Hematopoietic multipotent progenitor cell treated with erythropoietin and hydrocortisone succinate and interleukin-3 and kit ligand, for 6 days (in vitro differentiated cells): ENCODE results near the gene SEMA4C.

Source experiments
- DNase-seq: peaks from one replicate; pipeline ENCODE4 v3.0.0-alpha.2; 2015

SEMA4C gene

GRCh38 chr2:96881349-96882195 is 11.7 kb upstream of the SEMA4C start:
- DNase-seq = no peak

DNA sequence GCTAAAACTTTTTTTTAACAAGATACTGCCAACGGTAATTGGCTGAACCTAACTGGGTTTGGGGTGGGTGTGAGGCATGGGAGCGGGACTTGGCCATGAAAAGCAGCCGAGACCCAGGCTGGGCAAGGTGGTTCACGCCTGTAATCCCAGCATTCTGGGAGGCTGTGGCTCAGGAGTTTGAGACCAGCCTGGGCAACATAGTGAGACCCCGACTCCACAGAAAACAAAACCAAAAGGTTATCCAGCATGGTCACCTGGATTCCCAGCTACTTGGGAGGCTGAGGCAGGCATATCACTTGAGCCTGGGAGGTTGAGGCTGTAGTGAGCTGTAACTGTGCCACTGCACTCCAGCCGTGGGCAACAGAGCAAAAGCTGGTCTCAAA is 11.0 kb upstream of the SEMA4C start:
- DNase-seq = no peak

GRCh38 chr2:96879545-96880040 is 9.7 kb upstream of the SEMA4C start:
- no peak for DNase-seq

GRCh38 chr2:96878796-96879544 is 9.1 kb upstream of the SEMA4C start:
- DNase-seq = no peak

- no peak for DNase-seq
These were observed 8.3 kb upstream of the SEMA4C start for GRCh38 chr2:96878171-96878570.

- peak; percentile 78 for DNase-seq
These were observed 7.8 kb upstream of the SEMA4C start for GRCh38 chr2:96877631-96878092.

- DNase-seq = no peak
These were observed 7.2 kb upstream of the SEMA4C start for GRCh38 chr2:96877042-96877451.

DNA sequence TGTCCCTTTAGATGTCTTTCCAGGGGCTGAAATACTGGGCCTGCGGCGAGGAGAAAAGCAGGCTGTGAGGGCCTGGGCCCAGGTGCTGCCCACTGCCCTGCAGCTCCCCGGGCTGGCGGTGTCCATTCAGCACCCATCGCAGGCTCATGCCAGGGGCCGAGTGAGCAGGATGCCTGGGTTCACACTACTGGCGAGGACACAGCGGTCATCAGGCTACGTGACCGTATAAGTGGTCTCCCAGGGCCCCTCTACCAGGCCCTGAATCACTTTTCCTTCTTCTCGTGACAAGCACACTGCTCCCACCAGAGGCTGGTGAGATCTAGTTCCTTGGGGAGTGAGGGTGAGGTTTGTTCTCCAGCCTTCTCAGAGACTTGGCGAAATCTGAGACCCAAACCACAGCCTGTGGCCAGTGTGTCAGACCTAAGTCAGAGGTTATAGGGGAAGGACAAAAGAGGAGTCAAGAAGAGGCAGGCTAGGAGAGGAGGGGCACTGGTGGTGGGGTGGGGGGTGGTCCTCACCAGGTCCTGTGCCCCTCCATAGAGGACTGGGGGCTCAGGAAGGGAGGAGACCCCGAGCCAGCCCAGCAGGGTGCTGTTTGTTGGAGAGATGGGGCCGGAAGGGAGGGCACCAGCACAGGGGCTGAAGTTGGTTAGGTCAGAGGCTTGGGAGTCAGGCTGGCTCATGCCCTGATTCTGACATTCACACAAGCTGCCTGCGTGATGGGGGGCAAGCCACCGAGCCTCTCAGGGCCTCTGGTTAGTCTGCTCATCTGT is 6.6 kb upstream of the SEMA4C start:
- no peak for DNase-seq

DNA sequence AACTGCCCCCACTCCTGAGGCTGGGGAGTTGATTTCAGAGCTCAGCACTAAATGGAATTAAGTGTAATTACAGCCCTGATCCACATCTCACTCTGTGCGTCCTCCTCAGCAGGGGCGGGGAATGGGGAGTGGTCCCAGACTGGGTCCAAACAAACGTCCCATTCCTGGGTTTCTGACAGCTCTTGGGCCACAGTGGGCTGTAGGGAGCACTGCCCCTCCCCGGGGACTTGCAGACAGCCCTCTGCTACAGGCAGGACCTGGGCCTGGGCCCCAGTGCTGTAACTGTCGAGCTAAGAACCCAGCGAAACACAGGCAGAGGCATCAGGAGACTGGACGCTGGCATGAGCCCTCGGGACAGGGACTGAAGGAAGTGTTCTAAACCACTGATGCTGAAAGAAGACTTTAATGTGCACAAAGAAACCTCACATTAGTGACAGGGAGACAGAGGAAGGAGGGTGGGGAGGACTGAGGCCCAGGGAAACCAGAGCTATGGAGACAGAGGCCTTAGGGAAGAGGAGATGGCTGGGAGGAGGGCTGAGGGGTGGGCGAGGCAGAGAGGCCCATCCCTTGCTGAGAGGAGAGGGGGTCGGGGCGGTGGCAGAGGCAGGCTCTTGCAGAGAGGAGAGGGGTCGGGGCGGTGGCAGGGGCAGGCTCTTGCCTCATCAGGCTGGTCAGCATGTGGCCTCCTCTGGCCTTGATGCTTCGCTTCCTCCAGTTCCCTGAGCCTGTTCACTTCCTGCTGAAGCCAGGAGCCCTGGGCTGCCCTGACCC is 5.8 kb upstream of the SEMA4C start:
- DNase-seq = no peak

GRCh38 chr2:96874198-96874831 is 4.4 kb upstream of the SEMA4C start:
- DNase-seq = no peak

GRCh38 chr2:96873651-96874096 is 3.8 kb upstream of the SEMA4C start:
- no peak for DNase-seq

GRCh38 chr2:96872591-96873349 is 2.9 kb upstream of the SEMA4C start:
- no peak for DNase-seq

DNA sequence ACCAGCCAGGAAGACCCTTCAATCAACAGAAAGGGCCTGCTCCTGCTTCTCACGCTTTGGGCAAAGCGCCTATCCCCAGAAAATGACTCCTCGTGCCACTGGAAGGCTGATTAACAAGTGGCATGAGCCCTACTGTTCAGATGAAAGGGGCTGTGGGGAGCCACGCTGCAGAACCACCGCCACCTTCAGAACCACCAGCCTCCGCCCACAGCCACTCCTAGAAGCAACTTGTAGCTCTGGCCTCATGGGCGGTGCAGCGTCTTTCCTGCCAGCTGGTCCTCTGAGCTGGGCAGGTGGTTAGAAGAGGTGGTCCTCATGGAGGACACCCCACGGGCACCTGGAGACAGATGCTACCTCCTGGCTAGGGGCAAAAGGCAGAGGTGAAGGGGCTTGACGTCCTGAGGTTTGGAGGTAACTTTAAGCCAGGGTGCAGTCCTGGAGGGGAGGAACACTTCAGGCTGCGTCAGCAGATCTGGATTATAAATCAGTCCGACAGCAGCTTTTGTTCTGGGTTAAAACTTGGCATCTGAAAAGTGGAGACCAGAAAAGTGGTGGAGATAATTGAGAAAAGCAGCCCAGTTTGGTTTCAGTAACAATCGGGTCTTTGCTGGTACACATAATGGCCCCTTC is 861 bp upstream of the SEMA4C start:
- peak; percentile 83 for DNase-seq

DNA sequence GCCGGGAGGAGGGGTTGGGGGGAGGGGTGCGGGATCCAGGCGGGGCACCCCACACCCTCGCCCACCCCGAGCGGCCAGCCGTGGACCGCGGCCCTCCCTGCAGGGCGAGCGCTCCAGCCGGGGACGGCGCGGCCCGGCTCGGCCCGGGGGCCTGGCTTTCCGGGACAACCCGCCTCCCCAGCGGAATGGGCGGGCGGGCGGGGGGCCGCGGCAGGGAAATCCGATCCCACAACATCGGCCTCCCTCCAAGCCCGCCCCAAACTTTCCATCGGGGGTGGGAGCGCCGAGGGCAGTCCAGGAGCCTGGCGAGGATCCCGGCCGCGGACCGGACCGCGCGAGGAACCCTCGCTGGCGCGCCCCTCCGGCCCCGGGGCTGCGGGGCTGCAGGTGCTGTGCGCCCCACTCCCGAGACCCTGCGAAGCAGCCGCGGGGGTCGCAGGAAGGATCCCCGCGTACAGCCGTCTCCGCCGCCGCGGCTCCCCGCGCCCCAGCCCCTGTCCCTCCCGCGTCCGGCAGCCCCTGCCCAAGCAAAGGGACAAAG is 529 bp downstream of the SEMA4C start:
- no peak for DNase-seq

GRCh38 chr2:96868555-96869280 is 1.2 kb downstream of the SEMA4C start:
- peak; percentile 85 for DNase-seq

GRCh38 chr2:96867756-96868554 is 1.9 kb downstream of the SEMA4C start:
- no peak for DNase-seq

GRCh38 chr2:96866986-96867755 is 2.7 kb downstream of the SEMA4C start:
- peak; percentile 36 for DNase-seq

DNA sequence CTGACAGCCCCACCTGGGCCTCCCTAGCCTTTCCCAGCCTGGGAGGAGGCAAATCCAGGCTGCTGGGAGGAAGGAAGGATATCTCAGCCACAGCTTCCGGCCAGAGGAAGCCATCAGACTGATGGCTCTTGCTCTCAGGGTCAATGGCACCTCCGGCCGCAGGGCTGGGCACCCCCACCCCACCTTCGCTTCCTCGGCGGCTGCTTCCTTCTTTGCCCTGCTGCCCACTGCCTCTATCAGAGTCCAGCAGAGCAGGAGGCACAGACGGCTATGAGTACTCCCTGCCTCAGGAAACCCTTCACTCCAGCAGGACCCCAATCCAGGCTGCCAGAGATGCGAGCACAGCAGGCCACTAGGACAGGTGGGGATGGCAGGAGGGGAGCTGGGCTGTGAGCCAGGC is 3.3 kb downstream of the SEMA4C start:
- DNase-seq = no peak
